C1 segment of cervical spinal cord (tissue), 14 donors: ENCODE measurements around the gene PIK3R6.
A peak's percentile ranks its signal among the peaks of the same experiment; 100 is the strongest.

Experiments
- DNase-seq, 14 donors: peaks; one replicate each; lab custom pipeline; 2025; lab: John Stamatoyannopoulos, UW

PIK3R6 gene

DNA sequence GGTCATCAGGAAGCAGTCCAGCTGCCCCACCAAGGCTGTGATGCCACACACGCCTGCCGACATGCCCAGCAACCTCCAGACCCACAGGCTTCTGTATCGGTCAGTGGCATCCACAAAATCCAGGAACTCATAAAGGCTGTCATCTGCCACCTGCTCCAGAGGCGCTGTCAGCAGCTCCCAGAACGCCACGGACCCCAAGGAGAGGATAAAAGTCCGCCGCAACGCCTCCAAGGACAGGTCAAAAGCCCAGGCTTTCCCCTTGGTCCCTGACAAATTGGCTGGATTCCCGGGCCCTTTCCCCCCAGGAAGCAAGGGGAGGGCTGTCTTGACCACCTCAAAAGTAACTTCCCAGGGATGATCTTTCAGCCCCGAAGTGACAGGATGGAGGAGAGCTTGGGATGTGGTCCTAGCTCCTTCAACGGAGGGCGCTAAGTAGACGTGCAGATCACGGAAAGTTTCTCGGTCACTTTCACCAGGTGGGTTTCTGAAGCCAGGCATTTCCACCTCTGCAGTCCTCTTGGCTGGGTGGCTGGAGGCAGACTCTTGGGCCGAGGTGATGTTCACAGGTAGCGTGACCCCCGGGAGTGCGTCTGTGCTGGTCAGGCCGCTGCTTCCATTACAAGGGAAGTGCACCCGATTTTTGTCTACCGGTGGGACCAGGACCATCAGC lies 69.2 kb downstream of the PIK3R6 start:
- no peak for DNase-seq

DNA sequence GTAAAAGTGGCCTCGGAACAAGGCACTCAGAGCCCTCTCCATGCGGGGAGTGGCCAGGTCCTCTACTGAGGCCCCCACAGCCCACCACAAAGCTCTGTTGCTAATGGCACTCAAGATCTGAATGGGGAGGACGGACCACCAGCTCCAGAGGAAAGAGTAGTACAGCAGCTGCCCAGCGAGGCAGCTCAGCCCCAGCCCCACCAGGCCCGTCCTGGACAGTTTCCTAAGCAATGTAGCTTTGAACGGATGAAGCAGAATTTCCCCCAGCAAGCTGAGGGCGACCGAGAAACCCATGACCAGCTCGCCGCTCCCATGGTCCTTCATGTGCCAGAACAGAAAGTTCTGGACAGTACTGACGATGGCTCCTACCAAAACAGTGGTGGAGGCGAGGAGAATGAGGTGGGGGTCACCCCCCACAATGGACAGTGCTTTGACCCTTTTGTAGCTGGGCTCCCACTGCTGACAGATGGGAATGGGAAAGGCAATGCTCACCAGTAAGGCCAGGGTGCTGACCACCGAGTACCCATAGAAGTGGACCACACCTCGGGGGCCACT lies 69.8 kb downstream of the PIK3R6 start:
- DNase-seq = no peak

DNA sequence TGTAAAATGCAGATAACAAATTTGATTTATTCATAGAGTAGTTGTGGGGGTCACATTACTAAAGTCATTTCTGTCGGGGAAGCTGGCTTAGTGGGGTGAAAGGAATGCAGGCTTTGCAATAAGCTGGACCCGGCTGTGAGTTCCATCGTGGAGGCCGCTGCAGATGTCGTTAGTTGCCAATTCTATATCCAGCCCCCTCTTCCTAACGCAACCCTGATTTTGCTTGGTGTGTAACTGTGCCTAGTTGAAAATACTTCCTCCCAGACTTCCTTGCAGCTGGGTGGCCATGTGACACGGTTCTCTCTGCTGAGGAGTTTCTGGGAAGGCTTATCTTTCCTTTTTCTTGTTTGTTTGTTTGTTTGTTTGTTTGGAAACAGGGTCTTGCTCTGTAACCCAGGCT lies 72.8 kb downstream of the PIK3R6 start:
- no peak for DNase-seq

DNA sequence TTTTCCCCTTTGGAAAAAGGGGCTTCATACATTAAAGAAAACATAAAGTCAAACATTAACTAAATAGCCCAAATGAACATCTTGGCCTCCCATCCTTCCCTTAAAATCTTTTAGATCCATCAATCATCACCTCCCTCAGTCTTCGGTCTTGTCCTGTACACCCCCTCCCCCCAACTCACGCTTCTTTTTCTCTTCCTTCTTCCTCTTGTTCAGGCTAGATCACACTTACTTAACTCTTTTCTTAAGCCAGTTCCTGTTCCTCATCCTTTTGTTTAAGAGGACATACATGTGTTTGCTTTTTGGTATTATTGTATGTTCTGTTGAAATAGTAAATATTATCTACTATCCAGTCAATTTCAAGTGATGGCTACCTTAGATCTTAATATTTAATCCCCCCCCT lies 73.8 kb downstream of the PIK3R6 start:
- DNase-seq = no peak

DNA sequence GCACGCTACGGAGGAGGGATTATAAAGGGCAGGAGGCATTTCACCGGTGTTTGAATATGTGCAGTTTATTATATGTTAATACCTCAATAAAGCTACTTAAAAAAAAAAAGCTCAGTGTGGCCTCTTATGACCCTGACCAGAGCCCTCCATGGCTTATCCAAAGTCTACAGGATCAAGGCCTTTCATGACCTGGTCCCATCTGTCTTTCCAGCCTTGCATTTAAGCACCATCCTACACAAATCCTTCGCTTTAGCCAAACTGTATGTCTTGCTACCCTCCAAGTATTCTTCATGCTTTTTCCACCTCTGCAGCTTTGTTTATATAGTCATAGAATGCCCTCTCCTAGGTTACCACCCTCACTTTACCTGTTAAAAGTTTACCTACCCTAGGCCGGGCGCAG lies 74.8 kb downstream of the PIK3R6 start:
- no peak for DNase-seq

DNA sequence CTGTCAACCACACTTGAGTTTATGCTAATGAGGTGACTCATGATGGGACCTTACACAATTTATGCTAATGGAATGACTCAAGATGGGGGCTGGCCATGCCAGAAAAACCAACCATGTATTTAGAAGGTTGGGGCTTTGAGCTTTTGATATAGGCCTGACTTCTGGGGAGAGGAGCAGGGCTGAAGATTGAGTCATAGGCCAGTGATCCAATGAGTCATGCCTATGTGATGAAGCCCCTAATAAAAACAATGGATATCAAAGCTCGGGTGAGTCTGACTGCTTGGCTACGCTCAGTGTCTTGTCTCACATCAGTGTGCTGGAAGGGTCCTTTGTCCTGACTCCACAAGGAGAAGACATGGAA lies 75.6 kb downstream of the PIK3R6 start:
- no peak for DNase-seq

DNA sequence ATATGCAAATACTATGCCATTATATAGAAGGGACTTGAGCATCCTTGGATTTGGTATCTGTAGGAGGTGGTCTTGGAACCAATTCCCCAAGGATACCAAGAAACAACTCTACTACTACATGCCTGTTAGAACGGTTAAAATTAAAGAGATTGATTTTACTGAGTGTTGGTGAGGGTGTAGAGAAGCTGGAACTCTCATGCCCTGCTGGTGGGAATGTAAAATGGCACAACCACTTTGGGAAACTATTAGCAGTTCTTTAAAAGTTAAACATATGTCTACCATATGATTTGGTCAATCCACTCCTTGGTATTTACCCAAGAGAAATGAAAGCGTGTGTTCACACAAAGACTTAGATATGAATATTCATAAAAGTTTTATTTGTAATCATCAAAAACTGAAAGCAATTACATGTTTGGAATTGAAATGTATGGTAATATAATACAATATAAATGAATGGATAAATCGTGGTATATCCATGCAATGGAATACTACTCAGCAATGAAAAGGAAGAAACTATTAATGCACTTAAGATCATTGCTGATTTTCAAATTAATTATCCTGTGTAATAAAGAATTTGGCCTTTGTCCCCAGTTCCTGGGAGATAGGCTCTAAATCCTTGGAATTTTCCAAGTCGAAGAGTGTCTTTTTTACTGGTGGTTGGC lies 76.1 kb downstream of the PIK3R6 start:
- no peak for DNase-seq

DNA sequence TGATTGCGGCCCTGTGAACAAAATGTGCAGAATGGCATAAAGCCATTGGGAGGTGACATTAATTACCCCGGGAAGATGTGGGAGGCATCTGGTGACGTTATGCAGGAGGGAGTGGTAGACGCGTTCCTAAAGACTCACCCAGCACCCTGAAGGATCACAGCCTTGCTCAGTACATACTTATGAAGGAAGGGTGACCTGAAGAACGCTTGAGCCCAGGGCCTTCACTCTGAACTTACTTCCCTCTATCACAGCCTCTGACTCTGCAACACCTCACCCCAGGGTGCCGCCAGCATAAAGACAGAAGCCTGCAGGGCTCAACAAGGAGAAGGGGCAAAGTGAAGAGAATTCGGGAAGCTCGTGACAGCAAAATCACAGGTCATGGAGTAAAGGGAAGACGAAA lies 77.7 kb downstream of the PIK3R6 start:
- no peak for DNase-seq

DNA sequence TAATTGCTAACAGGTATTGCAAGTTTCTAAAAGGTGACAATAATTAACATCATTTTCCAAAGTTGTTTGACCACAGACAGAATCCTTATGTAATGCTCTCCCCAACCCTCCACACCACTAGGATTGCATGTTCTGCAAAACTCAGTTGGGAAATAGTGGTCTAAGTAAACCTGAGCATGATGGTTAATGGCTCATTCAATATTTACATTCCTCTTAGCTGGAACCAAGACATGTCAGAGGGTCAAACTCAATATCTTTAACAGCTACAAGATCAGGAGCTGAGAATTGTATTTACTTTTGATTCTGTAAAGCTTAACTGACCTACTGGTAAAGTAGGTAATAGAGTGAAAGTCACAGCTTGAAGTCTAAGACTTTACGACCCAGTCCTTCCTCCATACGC lies 78.5 kb downstream of the PIK3R6 start:
- no peak for DNase-seq

DNA sequence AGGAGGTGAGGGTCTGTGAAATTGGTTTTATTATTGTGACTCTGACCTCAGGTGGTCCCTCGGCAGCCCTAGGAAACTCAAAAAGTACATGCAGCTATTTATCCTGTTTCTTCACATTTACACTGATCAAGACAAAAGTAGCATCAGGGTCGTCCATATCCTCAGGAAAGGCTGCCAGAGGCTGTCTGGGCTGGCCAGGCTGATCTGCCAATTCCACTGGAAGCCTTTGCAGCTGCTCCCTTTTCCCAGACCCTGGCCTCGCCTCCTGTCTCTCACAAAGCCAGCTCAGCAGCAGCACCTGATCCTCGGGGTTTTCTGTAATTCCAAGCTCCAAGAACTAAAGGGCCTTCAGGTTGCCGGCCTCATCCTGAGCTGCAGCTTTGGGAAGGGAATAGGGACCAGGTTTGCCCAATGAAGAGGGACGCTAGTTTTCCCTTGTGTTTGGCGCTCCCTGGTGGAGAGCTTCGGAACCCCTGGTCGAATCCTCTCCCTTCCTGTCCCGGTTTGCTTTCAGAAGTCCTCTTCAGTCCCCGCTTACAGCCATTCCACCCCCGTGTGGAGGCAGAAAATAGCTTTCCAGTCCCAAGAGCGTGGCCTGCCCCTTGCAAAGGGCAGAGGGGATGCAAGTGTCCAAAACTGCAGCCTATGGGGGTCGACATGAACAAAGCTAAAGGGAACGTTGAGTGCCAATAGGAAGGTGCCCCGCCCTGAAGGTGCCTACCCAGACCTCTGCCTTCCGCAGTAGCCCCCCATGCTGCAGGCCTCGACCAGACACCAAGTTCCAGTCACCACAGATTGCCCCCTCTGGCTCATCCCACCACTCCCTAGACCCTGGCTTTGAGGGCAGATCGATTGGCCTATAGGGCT lies 81.7 kb downstream of the PIK3R6 start:
- DNase-seq = peak in 9 of 14 donors; percentile 2 to 44 (median 9)

DNA sequence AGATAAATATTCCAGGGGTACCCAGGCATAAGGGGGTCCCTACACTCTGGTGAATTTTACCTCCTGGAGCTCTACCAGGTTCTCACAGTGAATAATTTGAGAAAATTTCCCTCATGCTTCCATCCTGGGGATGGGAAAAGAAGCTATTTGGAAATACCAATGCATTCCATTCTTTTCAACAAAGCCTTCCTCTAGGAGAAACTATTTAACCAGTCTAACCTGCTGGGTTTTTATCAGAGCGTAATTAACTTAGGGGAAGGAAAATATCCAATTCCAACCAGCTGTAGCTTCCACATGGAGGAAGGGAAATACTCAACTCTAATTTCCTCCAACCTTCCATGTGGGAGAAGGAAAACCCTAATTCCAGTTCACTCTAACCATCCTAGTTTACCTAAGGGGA lies 85.3 kb downstream of the PIK3R6 start:
- DNase-seq = no peak

DNA sequence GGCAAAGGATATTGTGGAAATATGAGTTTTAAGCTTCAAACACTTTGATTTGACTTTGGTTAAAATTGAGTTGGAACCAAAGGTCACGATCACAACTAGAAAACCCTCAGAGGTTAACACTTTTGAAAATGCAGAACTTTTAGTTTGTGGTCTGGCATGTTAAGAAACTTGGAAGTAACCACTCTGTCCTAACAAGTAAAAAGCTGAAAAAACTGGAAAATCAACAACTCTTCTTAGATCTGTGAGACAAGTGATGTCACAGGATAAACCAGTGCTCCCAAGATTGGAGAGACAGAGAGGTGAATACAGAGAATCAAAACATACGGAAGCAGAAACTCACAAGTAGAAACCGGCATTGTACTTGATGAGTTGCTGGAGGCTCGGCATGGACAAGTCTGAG lies 85.7 kb downstream of the PIK3R6 start:
- no peak for DNase-seq

DNA sequence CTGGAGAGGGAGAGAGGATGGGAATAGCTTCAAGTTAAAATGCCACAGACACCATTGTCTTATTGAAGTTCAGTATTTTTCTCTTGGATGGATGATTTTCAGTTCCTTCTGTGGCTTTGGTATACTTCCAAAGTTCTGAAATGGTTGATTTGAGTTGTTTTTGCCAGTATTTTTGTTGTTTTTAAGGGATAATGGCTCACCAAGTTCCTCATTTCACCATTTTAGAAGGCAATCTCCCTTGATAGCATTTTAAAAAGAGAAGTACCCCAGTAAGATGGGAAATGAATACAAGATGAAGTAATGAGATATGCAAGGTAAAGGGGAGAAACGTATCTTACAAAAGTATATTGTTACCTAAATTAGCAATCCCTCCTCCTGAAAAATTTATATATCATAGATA lies 90.6 kb downstream of the PIK3R6 start:
- DNase-seq = no peak

DNA sequence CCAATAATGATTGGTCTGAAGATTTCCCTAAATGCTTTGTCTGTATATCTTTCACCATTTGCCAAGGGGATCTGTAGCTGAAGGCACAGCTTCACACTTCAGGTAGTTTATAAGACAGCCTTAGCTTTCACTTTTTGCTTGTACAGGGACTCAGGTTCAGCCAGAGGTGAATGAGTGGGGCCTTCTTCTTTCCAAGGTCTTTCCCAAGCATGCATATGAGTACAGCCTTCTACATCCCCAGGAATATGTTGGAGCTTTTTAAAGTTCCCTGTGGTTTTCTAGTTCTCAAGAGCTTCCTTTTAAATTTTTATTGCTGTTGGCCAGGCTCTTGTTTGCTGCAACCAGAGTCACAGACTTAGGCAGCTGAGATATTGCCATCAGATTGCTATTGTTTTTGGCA lies 91.2 kb downstream of the PIK3R6 start:
- DNase-seq = no peak

DNA sequence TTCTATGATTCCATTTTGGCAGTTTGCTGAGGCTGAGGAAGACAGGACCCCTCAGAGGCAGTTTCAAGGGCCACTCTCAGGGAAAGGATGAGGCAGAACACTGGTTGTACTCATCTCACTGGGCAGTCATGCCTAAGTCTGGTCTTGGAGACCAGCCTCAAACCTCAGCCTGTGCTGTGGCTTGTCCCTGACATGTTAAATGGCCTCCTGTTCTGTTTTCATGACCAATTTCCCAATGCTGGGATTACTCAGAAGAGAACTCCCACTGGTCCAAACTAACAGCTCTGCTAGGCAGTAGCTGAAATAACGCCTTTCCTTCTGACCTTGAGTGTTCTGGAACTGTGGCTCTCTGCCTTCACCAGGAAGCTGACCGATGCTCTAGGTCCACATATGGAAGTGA lies 100.7 kb downstream of the PIK3R6 start:
- DNase-seq = no peak

DNA sequence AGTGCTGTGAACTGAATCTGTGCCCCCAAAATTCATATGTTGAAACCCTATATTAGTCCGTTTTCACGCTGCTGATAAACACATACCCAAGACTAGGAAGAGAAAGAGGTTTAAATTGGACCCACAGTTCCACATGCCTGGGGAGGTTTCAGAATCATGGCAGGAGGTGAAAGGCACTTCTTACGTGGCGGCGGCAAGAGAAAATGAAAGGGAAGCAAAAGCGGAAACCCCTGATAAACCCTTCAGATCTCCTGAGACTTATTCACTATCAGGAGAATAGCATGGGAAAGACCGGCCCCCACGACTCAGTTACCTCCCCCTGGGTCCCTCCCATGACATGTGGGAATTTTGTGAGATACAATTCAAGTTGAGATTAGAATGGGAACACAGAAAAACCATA lies 105.5 kb downstream of the PIK3R6 start:
- DNase-seq = no peak

DNA sequence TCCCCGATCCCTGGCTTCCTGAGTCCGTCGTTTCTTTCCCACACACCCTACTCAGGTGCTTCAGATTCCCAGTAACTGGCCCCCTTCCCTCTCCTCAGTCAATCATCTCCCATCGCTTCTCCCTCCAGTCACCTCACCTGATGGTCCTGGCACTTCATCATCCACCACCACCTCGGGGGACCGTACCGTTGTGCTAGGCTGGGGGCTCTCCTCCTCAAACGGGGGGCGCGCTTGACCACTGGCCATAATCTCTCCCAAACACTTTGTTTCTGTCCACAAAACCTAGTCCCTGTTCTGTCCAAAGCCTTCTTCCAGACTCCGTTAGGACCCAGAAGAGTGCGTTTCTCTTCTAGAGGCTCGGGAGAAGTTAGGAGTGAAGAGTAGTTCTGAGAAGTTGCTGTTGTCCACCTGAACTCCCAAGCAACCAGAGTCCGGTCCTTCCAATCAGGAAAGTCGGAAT lies 109.3 kb downstream of the PIK3R6 start, which contains the start of gene SPDYE4:
SPDYE4 (minus strand) TSS at position 410 of the 460 bp plus-strand sequence; CDS start at position 246, 164 bp downstream.
- no peak for DNase-seq

DNA sequence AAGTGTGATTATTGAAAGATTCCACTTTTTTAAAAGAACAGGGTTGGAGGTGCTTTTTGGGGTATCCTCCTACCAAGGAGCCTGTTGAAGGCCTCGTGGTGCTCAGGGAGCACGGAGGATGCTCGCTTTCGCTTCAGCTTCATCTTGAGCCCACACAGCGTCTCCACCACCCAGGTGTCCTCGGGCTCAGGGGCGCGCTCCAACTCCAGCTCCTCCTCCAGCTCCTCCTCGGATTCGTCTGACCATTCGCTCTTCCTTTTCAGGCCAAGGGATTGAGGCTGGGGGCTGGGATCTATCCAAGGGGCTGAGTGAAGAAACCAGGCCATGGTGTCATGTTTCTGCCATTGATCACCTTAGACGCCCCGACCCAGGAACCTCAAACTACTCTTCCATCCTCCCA lies 110.3 kb downstream of the PIK3R6 start:
- DNase-seq = no peak

DNA sequence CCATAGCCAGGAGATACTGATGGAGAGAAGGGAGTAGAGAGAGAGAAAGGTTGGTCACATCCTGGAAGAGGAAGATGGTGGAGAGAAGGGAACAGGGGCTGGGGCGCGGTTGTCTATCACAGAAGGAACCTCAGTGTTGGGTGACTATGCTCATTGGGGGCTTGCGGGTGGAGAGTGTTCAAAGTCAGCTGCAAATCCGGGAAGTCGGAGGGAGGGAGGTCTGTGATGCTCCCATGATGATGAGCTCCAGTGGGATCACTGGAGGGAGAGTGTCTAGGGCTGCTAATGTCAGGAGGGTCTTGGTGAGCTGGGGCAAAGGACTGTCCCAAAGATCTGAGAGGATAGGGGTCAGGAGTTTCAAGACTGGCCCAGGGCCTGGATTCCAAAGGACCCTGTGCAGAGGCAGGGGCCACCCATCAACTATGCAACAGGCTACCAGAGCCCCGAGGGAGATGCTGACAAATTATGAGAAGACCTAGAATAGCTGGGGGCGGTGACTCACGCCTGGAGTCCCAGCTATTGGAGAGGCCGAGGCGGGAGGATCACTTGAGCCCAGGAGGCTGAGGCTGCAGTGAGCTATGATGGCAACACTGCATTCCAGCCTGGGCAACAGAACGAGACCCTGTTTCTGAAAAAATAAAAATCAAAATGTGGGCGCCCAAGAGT lies 111.8 kb downstream of the PIK3R6 start:
- DNase-seq = no peak

DNA sequence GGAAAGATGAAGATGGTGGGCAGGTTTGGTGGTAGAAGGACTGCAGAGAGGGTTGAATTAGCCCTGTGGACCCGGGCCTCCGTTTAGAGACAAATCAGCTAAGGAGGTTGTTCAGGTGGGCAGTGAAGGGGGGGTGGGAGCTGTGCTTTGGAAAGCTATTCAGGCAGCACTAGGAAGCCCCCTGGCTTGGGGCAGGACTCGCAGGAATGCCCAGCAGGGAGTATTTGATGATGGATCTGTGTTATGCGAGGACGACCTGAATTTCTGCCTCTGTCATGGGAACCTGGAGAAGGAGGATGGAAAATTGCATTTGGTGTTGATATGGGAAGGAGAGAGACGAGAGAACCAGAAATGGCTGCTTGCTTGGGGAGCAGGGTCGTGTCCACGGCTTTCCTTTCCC lies 112.6 kb downstream of the PIK3R6 start:
- DNase-seq = no peak

DNA sequence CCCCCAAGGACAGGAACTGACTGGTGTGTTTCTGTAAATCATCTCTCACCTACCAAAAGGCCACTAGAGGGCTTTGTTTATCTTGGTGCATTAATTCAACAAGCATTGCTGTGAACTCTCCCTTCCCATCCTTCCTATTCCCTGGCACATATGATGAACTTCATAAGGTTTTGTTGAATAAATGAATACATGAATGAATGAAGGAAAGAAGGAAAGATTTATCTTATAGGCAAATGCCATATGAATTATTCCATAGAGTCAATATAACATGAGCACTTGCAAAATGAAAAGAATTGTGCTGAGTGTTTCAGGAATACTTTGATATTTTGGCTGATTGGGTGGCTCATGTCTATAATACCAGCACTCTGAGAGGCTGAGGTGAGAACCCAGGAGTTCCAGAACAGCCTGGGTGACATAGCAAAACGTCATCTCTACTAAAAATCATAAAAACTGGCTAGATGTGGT lies 113.5 kb downstream of the PIK3R6 start:
- DNase-seq = no peak
